CD4-positive, alpha-beta memory T cell (primary cell): ENCODE data around the gene CDH13. TPM values are rescaled to one million over a fixed set of nuclear protein-coding genes. Genes with fewer than 3 reads are reported as not detected.

Source experiments
- CTCF ChIA-PET: fragments of 350-600 bp; sonication (Branson Sonifier 250); formaldehyde crosslinking; loops from one replicate; lab custom pipeline; 2021; ENCODE audit warnings: inconsistent platforms; ENCODE audit not compliant: partially characterized antibody; lab: Charles Lee
- POLR2A ChIA-PET: fragments of 350-600 bp; sonication (Branson Sonifier 250); formaldehyde crosslinking; loops from one replicate; lab custom pipeline; 2021; ENCODE audit not compliant: partially characterized antibody; lab: Charles Lee
- DNase-seq, 5 donors: peaks; one replicate each; pipeline versions ENCODE4 v3.0.0 to v3.0.0-alpha.2; 2020 to 2022; ENCODE audit warnings: mixed read lengths in 1 of 5
- H3K27ac ChIP-seq: one replicate; pipeline ENCODE4 v1.7.0; 2013; ENCODE audit warnings: low read depth, low read length
- H3K27me3 ChIP-seq: 2 replicates; pipeline ENCODE4 v1.7.0; 2013; ENCODE audit warnings: mild to moderate bottlenecking, low read length, moderate library complexity; ENCODE audit not compliant: insufficient read depth
- H3K36me3 ChIP-seq: 2 replicates; pipeline ENCODE4 v1.7.0; 2013; ENCODE audit warnings: mild to moderate bottlenecking, low read length, moderate library complexity; ENCODE audit not compliant: insufficient read depth
- H3K4me1 ChIP-seq: 2 replicates; pipeline ENCODE4 v1.7.0; 2013; ENCODE audit warnings: mild to moderate bottlenecking, low read length, moderate library complexity; ENCODE audit not compliant: insufficient read depth
- H3K4me3 ChIP-seq, 2 donors: one replicate each; pipeline ENCODE4 v1.7.0; 2013; ENCODE audit warnings: low read length in 2 of 2, mild to moderate bottlenecking in 1 of 2
- H3K9me3 ChIP-seq, 2 donors: one replicate each; pipeline ENCODE4 v1.7.0; 2013; ENCODE audit warnings: low read length in 2 of 2, control low read depth in 1 of 2; ENCODE audit not compliant: control insufficient read depth in 1 of 2
- H3K27ac Mint-ChIP-seq, 7 donors: one replicate each; pipeline ENCODE4 v1.8.0; 2020 to 2021; ENCODE audit warnings: mixed read lengths in 7 of 7, mild to moderate bottlenecking in 6 of 7, inconsistent platforms in 3 of 7, moderate library complexity in 3 of 7
- H3K27me3 Mint-ChIP-seq, 2 donors: one replicate each; pipeline ENCODE4 v1.8.0; 2020 to 2021; ENCODE audit warnings: mixed read lengths in 2 of 2
- H3K36me3 Mint-ChIP-seq, 2 donors: one replicate each; pipeline ENCODE4 v1.8.0; 2020 to 2021; ENCODE audit warnings: mixed read lengths in 2 of 2, inconsistent platforms in 1 of 2, mild to moderate bottlenecking in 1 of 2
- H3K4me1 Mint-ChIP-seq, 4 donors: one replicate each; pipeline ENCODE4 v1.8.0; 2020 to 2021; ENCODE audit warnings: mixed read lengths in 4 of 4, mild to moderate bottlenecking in 1 of 4
- H3K4me3 Mint-ChIP-seq, 8 donors: one replicate each; pipeline ENCODE4 v1.8.0; 2020 to 2021; ENCODE audit warnings: mixed read lengths in 8 of 8, mild to moderate bottlenecking in 7 of 8, moderate library complexity in 6 of 8, inconsistent platforms in 3 of 8
- H3K9me3 Mint-ChIP-seq, 8 donors: one replicate each; pipeline ENCODE4 v1.8.0; 2020 to 2021; ENCODE audit warnings: mixed read lengths in 8 of 8, mild to moderate bottlenecking in 5 of 8, inconsistent platforms in 3 of 8, moderate library complexity in 1 of 8
- intact Hi-C: fragments of 100-400 bp; cut with micrococcal nuclease; formaldehyde crosslinking; loops from one replicate; pipeline ENCODE4 v1.15.1; 2023
- polyA plus RNA-seq, 2 donors: library from polyadenylated mRNA; unstranded; fragments of 300-500 nt; fragmentation: Illumina TruSeq; gene quantifications; one replicate each; pipeline ENCODE4 v1.2.3, GENCODE V29; 2021
- total RNA-seq, 2 experiments: library from RNA; stranded (reverse); gene quantifications; one replicate each; pipeline ENCODE4 v1.2.3, GENCODE V29; 2021

Gene CDH13
- total and polyA plus RNA-seq, 4 experiments from 2014 or later, result not detected

- DNase-seq, result no peak
- no peaks in the 10 kb centered on the region for H3K36me3 Mint-ChIP-seq
- Histone ChIP-seq H3K9me3 (no peaks in the 10 kb centered on the region), H3K36me3 (no peaks in the 10 kb centered on the region), H3K27ac (no peak overlapping the region), H3K4me1 (no peaks in the 10 kb centered on the region), H3K4me3 (no peak overlapping the region), H3K27me3 (no peaks in the 10 kb centered on the region)
- H3K27ac Mint-ChIP-seq, result no peak overlapping the region
- ChIA-PET POLR2A (no interaction called here), CTCF (no interaction called here)
- no peaks in the 10 kb centered on the region for H3K4me1 Mint-ChIP-seq
- peaks cover 0 to 11% (median 3%) of the 10 kb centered on the region in 8 donors for H3K9me3 Mint-ChIP-seq
- intact Hi-C loops, result no loop called here
- H3K27me3 Mint-ChIP-seq, result peaks cover 0 to 2% of the 10 kb centered on the region in 2 donors
- no peak overlapping the region for H3K4me3 Mint-ChIP-seq
Measured at GRCh38 chr16:83552228-83552627, 925.5 kb downstream of the CDH13 start.

GRCh38 chr16:83552930-83553329 is 926.2 kb downstream of the CDH13 start:
- no peaks in the 10 kb centered on the region for H3K4me1 Mint-ChIP-seq
- POLR2A ChIA-PET, result no interaction called here

GRCh38 chr16:83554096-83554495 is 927.3 kb downstream of the CDH13 start:
- Mint-ChIP-seq H3K4me1 (no peaks in the 10 kb centered on the region), H3K36me3 (no peaks in the 10 kb centered on the region), H3K9me3 (peaks cover 0 to 9% (median 2%) of the 10 kb centered on the region in 8 donors), H3K4me3 (no peak overlapping the region), H3K27me3 (peaks cover 0 to 2% of the 10 kb centered on the region in 2 donors), H3K27ac (no peak overlapping the region)
- Histone ChIP-seq H3K4me3 (no peak overlapping the region), H3K36me3 (no peaks in the 10 kb centered on the region), H3K27ac (no peak overlapping the region), H3K27me3 (no peaks in the 10 kb centered on the region), H3K9me3 (no peaks in the 10 kb centered on the region), H3K4me1 (no peaks in the 10 kb centered on the region)
- no peak for DNase-seq
- ChIA-PET CTCF (no interaction called here), POLR2A (no interaction called here)
- intact Hi-C loops, result no loop called here

More at GRCh38 chr16:83552930-83553329, 926.2 kb downstream of the CDH13 start:
- intact Hi-C loops, result no loop called here
- CTCF ChIA-PET, result no interaction called here
- H3K4me3 Mint-ChIP-seq, result no peak overlapping the region
- no peak for DNase-seq
- Histone ChIP-seq H3K4me3 (no peak overlapping the region), H3K4me1 (no peaks in the 10 kb centered on the region), H3K36me3 (no peaks in the 10 kb centered on the region), H3K27ac (no peak overlapping the region), H3K27me3 (no peaks in the 10 kb centered on the region), H3K9me3 (no peaks in the 10 kb centered on the region)
- H3K27me3 Mint-ChIP-seq, result peaks cover 0 to 2% of the 10 kb centered on the region in 2 donors
- H3K9me3 Mint-ChIP-seq, result peaks cover 0 to 6% (median 3%) of the 10 kb centered on the region in 8 donors
- H3K36me3 Mint-ChIP-seq, result no peaks in the 10 kb centered on the region
- no peak overlapping the region for H3K27ac Mint-ChIP-seq

- Mint-ChIP-seq H3K4me3 (no peak overlapping the region), H3K36me3 (no peaks in the 10 kb centered on the region), H3K4me1 (no peaks in the 10 kb centered on the region), H3K27me3 (peaks cover 0 to 2% of the 10 kb centered on the region in 2 donors), H3K27ac (no peak overlapping the region), H3K9me3 (peaks cover 0 to 9% (median 2%) of the 10 kb centered on the region in 8 donors)
- intact Hi-C loops, result no loop called here
- Histone ChIP-seq H3K36me3 (no peaks in the 10 kb centered on the region), H3K27ac (no peak overlapping the region), H3K4me1 (no peaks in the 10 kb centered on the region), H3K27me3 (no peaks in the 10 kb centered on the region), H3K4me3 (no peak overlapping the region), H3K9me3 (no peaks in the 10 kb centered on the region)
- CTCF ChIA-PET, result no interaction called here
- POLR2A ChIA-PET, result no interaction called here
- DNase-seq, result no peak
Measured at GRCh38 chr16:83554540-83554939, 927.8 kb downstream of the CDH13 start.

GRCh38 chr16:83561876-83562275 is 935.1 kb downstream of the CDH13 start:
- no peak for DNase-seq
- Histone ChIP-seq H3K4me3 (no peak overlapping the region), H3K9me3 (no peaks in the 10 kb centered on the region), H3K27me3 (no peaks in the 10 kb centered on the region), H3K36me3 (no peaks in the 10 kb centered on the region), H3K27ac (no peak overlapping the region), H3K4me1 (no peaks in the 10 kb centered on the region)
- no peaks in the 10 kb centered on the region for H3K36me3 Mint-ChIP-seq
- CTCF ChIA-PET, result no interaction called here
- intact Hi-C loops, result no loop called here
- POLR2A ChIA-PET, result no interaction called here
- peaks cover 0 to 7% (median 2%) of the 10 kb centered on the region in 8 donors for H3K9me3 Mint-ChIP-seq
- no peaks in the 10 kb centered on the region for H3K27me3 Mint-ChIP-seq
- H3K4me1 Mint-ChIP-seq, result no peaks in the 10 kb centered on the region
- H3K27ac Mint-ChIP-seq, result no peak overlapping the region
- no peak overlapping the region for H3K4me3 Mint-ChIP-seq

- Histone ChIP-seq H3K36me3 (no peaks in the 10 kb centered on the region), H3K4me1 (no peaks in the 10 kb centered on the region), H3K4me3 (no peak overlapping the region), H3K9me3 (no peaks in the 10 kb centered on the region), H3K27ac (no peak overlapping the region), H3K27me3 (no peaks in the 10 kb centered on the region)
- no peak for DNase-seq
- ChIA-PET POLR2A (no interaction called here), CTCF (no interaction called here)
- Mint-ChIP-seq H3K9me3 (peaks cover 0 to 10% (median 1%) of the 10 kb centered on the region in 8 donors), H3K27ac (no peak overlapping the region), H3K27me3 (no peaks in the 10 kb centered on the region), H3K4me3 (no peak overlapping the region), H3K4me1 (no peaks in the 10 kb centered on the region), H3K36me3 (no peaks in the 10 kb centered on the region)
- intact Hi-C loops, result no loop called here
Measured at GRCh38 chr16:83568345-83568744, 941.6 kb downstream of the CDH13 start.

GRCh38 chr16:83574388-83574787 is 947.6 kb downstream of the CDH13 start:
- ChIA-PET POLR2A (no interaction called here), CTCF (no interaction called here)
- no peak overlapping the region for H3K27ac ChIP-seq
- no peak overlapping the region for H3K4me3 ChIP-seq
- no peaks in the 10 kb centered on the region for H3K27me3 ChIP-seq
- H3K4me1 Mint-ChIP-seq, result no peaks in the 10 kb centered on the region
- H3K4me3 Mint-ChIP-seq, result no peak overlapping the region
- intact Hi-C loops, result no loop called here
- peaks cover 0 to 13% (median 7%) of the 10 kb centered on the region in 8 donors for H3K9me3 Mint-ChIP-seq
- no peaks in the 10 kb centered on the region for H3K4me1 ChIP-seq
- no peaks in the 10 kb centered on the region for H3K27me3 Mint-ChIP-seq
- no peak overlapping the region for H3K27ac Mint-ChIP-seq
- H3K36me3 ChIP-seq, result no peaks in the 10 kb centered on the region
- DNase-seq, result no peak
- peaks cover 0 to 3% of the 10 kb centered on the region in 2 donors for H3K9me3 ChIP-seq
- H3K36me3 Mint-ChIP-seq, result no peaks in the 10 kb centered on the region
